ENCODE data around the gene RBMS3. TPM values are rescaled to one million over a fixed set of nuclear protein-coding genes. Genes with fewer than 3 reads are reported as not detected.

RBMS3 gene
- total RNA-seq, 1 experiment from 2014 or later, result 0.42 TPM

GRCh38 chr3:29540544-29540943 is 259.7 kb downstream of the RBMS3 start:
- Histone ChIP-seq H3K9me3 (ENCODE audit: control insufficient read depth in 1 of 2, insufficient read depth in 1 of 2, low read depth in 1 of 2, low read length in 2 of 2) (no peaks in the 10 kb centered on the region), H3K9ac (ENCODE audit: low read length) (no peak overlapping the region), H3K4me3 (replicated peaks in 1 of 2; ENCODE audit: low read depth in 1 of 2, low read length in 2 of 2) (no peak overlapping the region), H3K27me3 (ENCODE audit: insufficient read depth, low read length) (0 out of 2 replicates have a peak, but pooled peaks cover 4% of the 10 kb centered on the region), H3K4me1 (ENCODE audit: control insufficient read depth in 1 of 2, insufficient read depth in 2 of 2, low read length in 2 of 2) (no peaks in the 10 kb centered on the region), H3K36me3 (ENCODE audit: control insufficient read depth in 1 of 2, insufficient read depth in 2 of 2, low read length in 2 of 2) (no peaks in the 10 kb centered on the region), H4K20me1 (ENCODE audit: insufficient read depth) (no peaks in the 10 kb centered on the region), H3K9me2 (ENCODE audit: insufficient read depth) (no peaks in the 10 kb centered on the region), H3K79me2 (ENCODE audit: insufficient read depth, low read length) (no peaks in the 10 kb centered on the region), H3K4me2 (ENCODE audit: low read length) (no peak overlapping the region), H3K27ac (ENCODE audit: low read depth, low read length) (no peak overlapping the region), H2AFZ (ENCODE audit: low read depth, low read length, poor library complexity, severe bottlenecking) (no peak overlapping the region)
- ChIA-PET POLR2A (interaction anchor here (0.5 kb wide), 1 partner anchor 23 kb away, joined by 4 read pairs; no protein-coding TSS in a partner anchor), CTCF (no interaction called here), RAD21 (ENCODE audit: low non-redundant PET in 1 of 2, low total read pairs in 2 of 2, uncharacterized antibody in 2 of 2, unreplicated experiment in 2 of 2) (no interaction called here)
- TF ChIP-seq EZH2phosphoT487 (IDR thresholded peaks at IDR 0.05; ENCODE audit: borderline replicate concordance) (no peak), ZBTB33 (IDR thresholded peaks at IDR 0.05; ENCODE audit: extremely low read depth, insufficient replicate concordance, low read length) (no peak), RAD21 (IDR thresholded peaks at IDR 0.05; ENCODE audit: low read depth) (no peak), ZNF274 (IDR thresholded peaks at IDR 0.05; ENCODE audit: low read depth, low read length) (no peak), CBX3 (IDR thresholded peaks at IDR 0.05; ENCODE audit: low read depth) (no peak), EGR1 (IDR thresholded peaks at IDR 0.05; ENCODE audit: low read depth) (no peak), EZH2 (IDR thresholded peaks at IDR 0.05) (no peak), POLR2AphosphoS5 (IDR thresholded peaks at IDR 0.05; ENCODE audit: low read depth, low read length) (no peak)
- intact Hi-C loops (cut with micrococcal nuclease), result no loop called here
- no TSS peak for BruUV-seq (replicated peaks)
- DNase-seq (ENCODE audit: low read depth, low spot score) (no peak), ATAC-seq (no peak)

Measured in HCT116 (cell line).